Measurements from ENCODE around the gene RPN2.
A peak's percentile ranks its signal among the peaks of the same experiment; 100 is the strongest.

Gene RPN2

GRCh38 chr20:37185686-37186085 is 6.6 kb downstream of the RPN2 start:
- DNase-seq (ENCODE audit: low read depth) = no peak

GRCh38 chr20:37188787-37189186 is 9.7 kb downstream of the RPN2 start:
- no peak for DNase-seq (ENCODE audit: low read depth)

- no peak for DNase-seq (ENCODE audit: low read depth)
Measured at GRCh38 chr20:37189416-37190016, 10.4 kb downstream of the RPN2 start.

GRCh38 chr20:37190354-37191112 is 11.4 kb downstream of the RPN2 start:
- DNase-seq (ENCODE audit: low read depth) = no peak

GRCh38 chr20:37192137-37192854 is 13.2 kb downstream of the RPN2 start:
- peak; percentile 86 for DNase-seq (ENCODE audit: low read depth)

GRCh38 chr20:37193226-37193625 is 14.1 kb downstream of the RPN2 start:
- DNase-seq (ENCODE audit: low read depth) = no peak

- no peak for DNase-seq (ENCODE audit: low read depth)
Measured at GRCh38 chr20:37193821-37194220, 14.7 kb downstream of the RPN2 start.

- no peak for DNase-seq (ENCODE audit: low read depth)
Measured at GRCh38 chr20:37194621-37195417, 15.7 kb downstream of the RPN2 start.

- no peak for DNase-seq (ENCODE audit: low read depth)
Measured at GRCh38 chr20:37198932-37199660, 20.0 kb downstream of the RPN2 start.

- no peak for DNase-seq (ENCODE audit: low read depth)
Measured at GRCh38 chr20:37200376-37200775, 21.2 kb downstream of the RPN2 start.

GRCh38 chr20:37200926-37201826 is 22.0 kb downstream of the RPN2 start:
- DNase-seq (ENCODE audit: low read depth) = peak; percentile 28

- DNase-seq (ENCODE audit: low read depth) = peak; percentile 66
Measured at GRCh38 chr20:37201827-37202162, 22.7 kb downstream of the RPN2 start.

- peak; percentile 99 for DNase-seq (ENCODE audit: low read depth)
Measured at GRCh38 chr20:37202267-37202943, 23.3 kb downstream of the RPN2 start.

GRCh38 chr20:37204056-37204455 is 24.9 kb downstream of the RPN2 start:
- no peak for DNase-seq (ENCODE audit: low read depth)

- DNase-seq (ENCODE audit: low read depth) = no peak
Measured at GRCh38 chr20:37205130-37205529, 26.0 kb downstream of the RPN2 start.

GRCh38 chr20:37205794-37206193 is 26.7 kb downstream of the RPN2 start:
- no peak for DNase-seq (ENCODE audit: low read depth)

- DNase-seq (ENCODE audit: low read depth) = no peak
Measured at GRCh38 chr20:37207171-37207570, 28.0 kb downstream of the RPN2 start.

GRCh38 chr20:37209193-37209592 is 30.1 kb downstream of the RPN2 start:
- DNase-seq (ENCODE audit: low read depth) = no peak

- DNase-seq (ENCODE audit: low read depth) = no peak
Measured at GRCh38 chr20:37209661-37210314, 30.7 kb downstream of the RPN2 start.

GRCh38 chr20:37218441-37218840 is 39.3 kb downstream of the RPN2 start:
- DNase-seq (ENCODE audit: low read depth) = no peak
